IMR-90 (cell line): Measurements from ENCODE around the gene WDR5. TPM values are rescaled to one million over a fixed set of nuclear protein-coding genes. Genes with fewer than 3 reads are reported as not detected.
A peak's percentile ranks its signal among the peaks of the same experiment; 100 is the strongest.

Source experiments
- ATAC-seq: fragments of 200-7000 bp; cut with Tn5 transposase; 2 replicates; pipeline ENCODE4 v1.9.1; 2020; ENCODE audit warnings: low read depth, mild to moderate bottlenecking, moderate library complexity
- BruUV-seq: library from RNA; stranded (reverse); fragments of 400-500 nt; replicated peaks from 2 replicates; lab custom pipeline; 2021; lab: Mats Ljungman, UMichigan
- CTCF ChIA-PET: fragments of 300-600 bp; formaldehyde crosslinking; extraction: SDS; loops from one replicate; lab custom pipeline; 2021; ENCODE audit warnings: antibody characterized with exemption; lab: Yijun Ruan, JAX
- POLR2A ChIA-PET: fragments of 300-600 bp; sonication (Branson Sonifier 250); formaldehyde crosslinking; loops from one replicate; lab custom pipeline; 2022; ENCODE audit warnings: antibody characterized with exemption; ENCODE audit not compliant: unreplicated experiment; lab: Charles Lee
- DNase-seq: peaks from one replicate; pipeline ENCODE4 v3.0.0; 2013
- H2AFZ ChIP-seq: replicated peaks from 2 replicates; pipeline ENCODE3; 2013; ENCODE audit warnings: low read length, mild to moderate bottlenecking; ENCODE audit not compliant: poor library complexity
- H2AK5ac ChIP-seq: 2 replicates; pipeline ENCODE4 v1.6.1; 2013; ENCODE audit warnings: low read depth, low read length, inconsistent platforms
- H2AK9ac ChIP-seq: replicated peaks from 2 replicates; pipeline ENCODE3; 2013; ENCODE audit warnings: mild to moderate bottlenecking, low read depth, low read length, moderate library complexity; ENCODE audit not compliant: poor library complexity
- H2BK120ac ChIP-seq: 2 replicates; pipeline ENCODE4 v1.6.1; 2013; ENCODE audit warnings: low read depth, low read length, inconsistent platforms
- H2BK15ac ChIP-seq: 3 replicates; pipeline ENCODE4 v1.6.1; 2013; ENCODE audit warnings: low read depth, low read length, inconsistent platforms
- H2BK20ac ChIP-seq: 2 replicates; pipeline ENCODE4 v1.6.1; 2013; ENCODE audit warnings: low read depth, mild to moderate bottlenecking, inconsistent platforms, low read length, moderate library complexity
- H2BK5ac ChIP-seq: 2 replicates; pipeline ENCODE4 v1.6.1; 2013; ENCODE audit warnings: mild to moderate bottlenecking, low read depth, low read length, inconsistent platforms; ENCODE audit not compliant: poor library complexity, severe bottlenecking
- H3K14ac ChIP-seq: replicated peaks from 2 replicates; pipeline ENCODE4 v1.6.1; 2013; ENCODE audit warnings: low read depth, low read length, inconsistent platforms
- H3K18ac ChIP-seq: 2 replicates; pipeline ENCODE4 v1.6.1; 2013; ENCODE audit warnings: low read depth, low read length, control low read depth
- H3K23ac ChIP-seq: 2 replicates; pipeline ENCODE4 v1.6.1; 2013; ENCODE audit warnings: low read depth, low read length, inconsistent platforms
- H3K27ac ChIP-seq: 2 replicates; pipeline ENCODE4 v1.5.1; 2013; ENCODE audit warnings: mild to moderate bottlenecking, control low read depth, low read length; ENCODE audit not compliant: insufficient read depth
- H3K27me3 ChIP-seq: 2 replicates; pipeline ENCODE4 v1.6.1; 2013; ENCODE audit warnings: low read length; ENCODE audit not compliant: control insufficient read depth, insufficient read depth
- H3K36me3 ChIP-seq: 2 replicates; pipeline ENCODE4 v1.6.1; 2013; ENCODE audit warnings: low read length, mixed read lengths; ENCODE audit not compliant: control insufficient read depth, insufficient read depth
- H3K4ac ChIP-seq: 2 replicates; pipeline ENCODE4 v1.6.1; 2013; ENCODE audit warnings: low read depth, low read length, inconsistent platforms
- H3K4me1 ChIP-seq: 2 replicates; pipeline ENCODE4 v1.6.1; 2013; ENCODE audit warnings: low read length, mixed read lengths; ENCODE audit not compliant: control insufficient read depth, insufficient read depth
- H3K4me2 ChIP-seq: 2 replicates; pipeline ENCODE4 v1.6.1; 2013; ENCODE audit warnings: low read depth, mild to moderate bottlenecking, control low read depth, low read length, moderate library complexity
- H3K4me3 ChIP-seq: 2 replicates; pipeline ENCODE4 v1.5.1; 2013; ENCODE audit warnings: low read depth, mild to moderate bottlenecking, control low read depth, low read length, moderate library complexity; ENCODE audit not compliant: insufficient read depth
- H3K56ac ChIP-seq: 2 replicates; pipeline ENCODE4 v1.6.1; 2013; ENCODE audit warnings: low read length, inconsistent platforms; ENCODE audit not compliant: insufficient read depth; ENCODE audit errors: extremely low read depth
- H3K79me1 ChIP-seq, 2 experiments: 2 replicates each; pipeline ENCODE4 v1.6.1; 2013; ENCODE audit warnings: low read length in 2 of 2, inconsistent platforms in 1 of 2, low read depth in 1 of 2
- H3K9ac ChIP-seq: 2 replicates; pipeline ENCODE4 v1.6.1; 2013; ENCODE audit warnings: low read depth, low read length, control low read depth
- H3K9me1 ChIP-seq: 2 replicates; pipeline ENCODE4 v1.6.1; 2013; ENCODE audit warnings: low read length, inconsistent platforms; ENCODE audit not compliant: insufficient read depth
- H3K9me3 ChIP-seq: 2 replicates; pipeline ENCODE4 v1.6.1; 2013; ENCODE audit warnings: low read length; ENCODE audit not compliant: control insufficient read depth, insufficient read depth
- H4K20me1 ChIP-seq: 2 replicates; pipeline ENCODE4 v1.6.1; 2013; ENCODE audit warnings: low read length, inconsistent platforms; ENCODE audit not compliant: insufficient read depth
- H4K5ac ChIP-seq: 2 replicates; pipeline ENCODE4 v1.6.1; 2013; ENCODE audit warnings: mild to moderate bottlenecking, low read depth, low read length, control low read depth
- H4K8ac ChIP-seq, 2 experiments: 2 replicates each; pipeline ENCODE4 v1.6.1; 2013; ENCODE audit warnings: low read depth in 2 of 2, low read length in 2 of 2, control low read depth in 1 of 2, inconsistent platforms in 1 of 2
- H4K91ac ChIP-seq: 2 replicates; pipeline ENCODE4 v1.6.1; 2013; ENCODE audit warnings: low read depth, low read length, inconsistent platforms; ENCODE audit not compliant: insufficient read depth
- CEBPB ChIP-seq: IDR thresholded peaks from 2 replicates; pipeline ENCODE4 v1.6.1; 2012; ENCODE audit warnings: low read depth, low read length, improper control_type of control experiment
- CTCF ChIP-seq: conservative IDR thresholded peaks from 2 replicates; pipeline ENCODE4 v1.5.1; 2012; ENCODE audit warnings: mild to moderate bottlenecking, low read depth, low read length, improper control_type of control experiment
- FOS ChIP-seq: fragments of 150-350 bp; IDR thresholded peaks from 2 replicates; pipeline ENCODE4 v1.6.1; 2016; ENCODE audit warnings: low read depth, low read length
- MAFK ChIP-seq: IDR thresholded peaks from 2 replicates; pipeline ENCODE4 v1.6.1; 2012; ENCODE audit warnings: low read depth, low read length, improper control_type of control experiment
- MAZ ChIP-seq: IDR thresholded peaks from 2 replicates; pipeline ENCODE4 v1.6.1; 2012; ENCODE audit warnings: low read depth, mild to moderate bottlenecking, low read length, improper control_type of control experiment, moderate library complexity, borderline replicate concordance
- MXI1 ChIP-seq: IDR thresholded peaks from 2 replicates; pipeline ENCODE4 v1.6.1; 2012; ENCODE audit warnings: low read depth, mild to moderate bottlenecking, low read length, moderate library complexity, borderline replicate concordance
- RAD21 ChIP-seq: IDR thresholded peaks from 2 replicates; pipeline ENCODE4 v1.6.1; 2012; ENCODE audit warnings: low read length, improper control_type of control experiment
- RFX5 ChIP-seq: IDR thresholded peaks from 2 replicates; pipeline ENCODE4 v1.8.0; 2012; ENCODE audit warnings: low read depth, mild to moderate bottlenecking, low read length, moderate library complexity
- USF2 ChIP-seq: fragments of 150-350 bp; IDR thresholded peaks from 2 replicates; pipeline ENCODE4 v1.6.1; 2017; ENCODE audit warnings: mild to moderate bottlenecking, antibody characterized with exemption, low read length, low read depth
- WGBS, 2 experiments: methylation state at CpG; one replicate each; pipeline versions ENCODE4 v1.1.5 to v1.1.7; 2013; ENCODE audit warnings: missing lambda C conversion rate in 2 of 2; ENCODE audit not compliant: insufficient read length in 1 of 2; ENCODE audit errors: extremely low coverage in 2 of 2; 5-methylcytosine and 5-hydroxymethylcytosine counted together
- dilution Hi-C: fragments of 300-500 bp; cut with HindIII; formaldehyde crosslinking; loops from one replicate; pipeline ENCODE4 v1.14.3; 2018; ENCODE audit warnings: low sequenced_read_pairs; ENCODE audit not compliant: unreplicated experiment
- in situ Hi-C: fragments of 300-500 bp; cut with MboI; formaldehyde crosslinking; loops from 3 replicates; pipeline ENCODE4 v1.14.3; 2019; ENCODE audit warnings: low sequenced_read_pairs, inconsistent platforms, mixed read lengths
- intact Hi-C: fragments of 100-400 bp; cut with micrococcal nuclease; formaldehyde crosslinking; loops from 2 replicates; pipeline ENCODE4 v1.10.0; 2022
- polyA plus RNA-seq, 3 experiments: library from polyadenylated mRNA; depleted of rRNA; stranded (reverse); fragments of >200 nt; gene quantifications; 2 replicates each; pipeline ENCODE4 v1.2.3, GENCODE V29; 2012; ENCODE audit warnings: low replicate concordance in 1 of 3
- total RNA-seq: library from RNA; depleted of rRNA; stranded (reverse); fragments of >200 nt; gene quantifications from 2 replicates; pipeline ENCODE4 v1.2.3, GENCODE V29; 2012
- TF ChIP-seq, protein P1 (sequence below): fragments of 150-350 bp; IDR thresholded peaks from 2 replicates; pipeline ENCODE4 v1.6.1; 2016; ENCODE audit warnings: low read depth, mild to moderate bottlenecking, low read length, moderate library complexity, borderline replicate concordance

WDR5 gene
- total and polyA plus RNA-seq, 2 of the 4 experiments (the other 2 are of a cell fraction), result 18.3 to 26.6 TPM

- no peak overlapping the region for H3K23ac ChIP-seq
- H3K18ac ChIP-seq, result no peak overlapping the region
- H3K56ac ChIP-seq, result no peak overlapping the region
- no peak overlapping the region for H3K9ac ChIP-seq
- H2AFZ ChIP-seq, result no peak overlapping the region
- no peak for TF ChIP-seq USF2
- TF ChIP-seq RAD21, result no peak
- TF ChIP-seq, protein P1, sequence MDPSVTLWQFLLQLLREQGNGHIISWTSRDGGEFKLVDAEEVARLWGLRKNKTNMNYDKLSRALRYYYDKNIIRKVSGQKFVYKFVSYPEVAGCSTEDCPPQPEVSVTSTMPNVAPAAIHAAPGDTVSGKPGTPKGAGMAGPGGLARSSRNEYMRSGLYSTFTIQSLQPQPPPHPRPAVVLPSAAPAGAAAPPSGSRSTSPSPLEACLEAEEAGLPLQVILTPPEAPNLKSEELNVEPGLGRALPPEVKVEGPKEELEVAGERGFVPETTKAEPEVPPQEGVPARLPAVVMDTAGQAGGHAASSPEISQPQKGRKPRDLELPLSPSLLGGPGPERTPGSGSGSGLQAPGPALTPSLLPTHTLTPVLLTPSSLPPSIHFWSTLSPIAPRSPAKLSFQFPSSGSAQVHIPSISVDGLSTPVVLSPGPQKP, result no peak
- no peak for TF ChIP-seq CEBPB
- TF ChIP-seq MXI1, result no peak
- no peak for TF ChIP-seq RFX5
- TF ChIP-seq CTCF, result no peak
- no peak for TF ChIP-seq FOS
- TF ChIP-seq MAZ, result no peak
- TF ChIP-seq MAFK, result no peak
- CTCF ChIA-PET, result no interaction called here
- H3K4me2 ChIP-seq, result no peak overlapping the region
- H2BK20ac ChIP-seq, result no peak overlapping the region
- in situ Hi-C loops, result no loop called here
- peaks cover 3% of the 10 kb centered on the region; the same call in 1 of the 2 replicates for H3K9me3 ChIP-seq
- no peaks in the 10 kb centered on the region for H3K79me1 ChIP-seq
- POLR2A ChIA-PET, result no interaction called here
- no TSS peak for BruUV-seq
- 0 out of 2 replicates have a peak overlapping the region, but pooled peaks have one; percentile 23 for H2BK120ac ChIP-seq
- ATAC-seq (no peak), DNase-seq (no peak)
- H4K91ac ChIP-seq, result peak overlapping the region; percentile 37; the same call in 1 of the 2 replicates
- H4K5ac ChIP-seq, result no peak overlapping the region
- no peak overlapping the region for H2BK5ac ChIP-seq
- H2AK9ac ChIP-seq, result no peak overlapping the region
- H4K8ac ChIP-seq, result no peak overlapping the region
- H2BK15ac ChIP-seq, result no peak overlapping the region
- intact Hi-C loops, result no loop called here
- no peaks in the 10 kb centered on the region for H3K9me1 ChIP-seq
- H2AK5ac ChIP-seq, result no peak overlapping the region
- no peak overlapping the region for H3K27ac ChIP-seq
- WGBS, 2 experiments, result 88% methylated on average over 6 of the region's 11 CpGs; no CpG with 5 or more reads in 1 of the 2 experiments
- dilution Hi-C loops, result no loop called here
- H3K4ac ChIP-seq, result no peak overlapping the region
- no peak overlapping the region for H3K14ac ChIP-seq
- peaks cover 9% of the 10 kb centered on the region for H3K27me3 ChIP-seq
- H4K20me1 ChIP-seq, result no peaks in the 10 kb centered on the region
- H3K4me1 ChIP-seq, result no peaks in the 10 kb centered on the region
- no peaks in the 10 kb centered on the region for H3K36me3 ChIP-seq
- H3K4me3 ChIP-seq, result no peak overlapping the region
Observed at GRCh38 chr9:134101623-134102149, 34.2 kb upstream of the WDR5 start.
